ENCODE measurements around the gene SLC1A7. TPM values are rescaled to one million over a fixed set of nuclear protein-coding genes. Genes with fewer than 3 reads are reported as not detected.

The SLC1A7 gene
- total RNA-seq, 1 donor from 2014 or later = not detected

DNA sequence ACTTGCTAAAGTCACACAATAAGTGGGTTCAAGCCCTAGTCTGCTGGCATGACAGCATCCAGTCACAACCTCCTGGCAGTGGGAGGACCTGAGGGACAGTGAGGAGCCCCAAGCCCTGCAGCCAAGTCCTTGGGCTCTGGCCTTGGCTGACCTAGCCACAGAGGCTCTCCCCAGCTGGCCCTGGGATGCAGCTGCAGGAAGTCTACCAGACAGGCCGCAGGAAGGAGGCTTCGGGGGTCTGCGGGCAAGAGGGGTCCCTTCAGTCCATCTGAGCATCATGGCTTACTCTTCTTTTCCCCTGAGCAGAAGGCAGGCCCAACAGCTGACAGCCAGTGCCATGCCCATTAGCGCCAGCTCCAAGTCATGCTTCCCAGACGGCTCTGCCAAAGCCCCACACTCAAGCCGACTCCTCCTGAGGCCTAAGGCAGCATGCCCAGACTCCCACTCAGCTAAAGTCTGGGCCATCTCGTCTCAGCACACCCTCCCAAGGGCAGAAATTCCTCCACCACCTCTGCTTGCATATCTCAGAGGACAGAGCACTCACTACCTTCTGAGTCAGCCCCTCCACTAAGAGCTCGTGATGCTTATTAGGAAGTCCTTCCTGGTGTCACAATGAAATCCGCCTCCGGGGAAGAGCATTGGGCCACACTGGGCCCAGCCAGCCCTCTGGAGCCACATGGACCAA, 20.1 kb downstream of the SLC1A7 start:
- no peak overlapping the region for H3K4me3 Mint-ChIP-seq
- peaks cover 13% of the 10 kb centered on the region for H3K27me3 Mint-ChIP-seq
- no peak for TF ChIP-seq CTCF (conservative IDR thresholded peaks at IDR 0.05)
- DNase-seq (ENCODE audit: extremely low spot score, unreplicated experiment) = no peak
- no peaks in the 10 kb centered on the region for H3K36me3 Mint-ChIP-seq
- peaks cover 41% of the 10 kb centered on the region for H3K4me1 Mint-ChIP-seq (ENCODE audit: unreplicated experiment)
- no peaks in the 10 kb centered on the region for H3K9me3 Mint-ChIP-seq
- no peak overlapping the region for H3K27ac Mint-ChIP-seq

GRCh38 chr1:53121319-53122172, 20.9 kb downstream of the SLC1A7 start:
- TF ChIP-seq CTCF (conservative IDR thresholded peaks at IDR 0.05) = no peak
- H3K4me3 Mint-ChIP-seq = no peak overlapping the region
- peaks cover 44% of the 10 kb centered on the region for H3K4me1 Mint-ChIP-seq (ENCODE audit: unreplicated experiment)
- H3K9me3 Mint-ChIP-seq = no peaks in the 10 kb centered on the region
- DNase-seq (ENCODE audit: extremely low spot score, unreplicated experiment) = no peak
- H3K36me3 Mint-ChIP-seq = no peaks in the 10 kb centered on the region
- H3K27ac Mint-ChIP-seq = peak overlapping the region; percentile 50
- H3K27me3 Mint-ChIP-seq = peaks cover 19% of the 10 kb centered on the region

GRCh38 chr1:53120659-53121058, 21.8 kb downstream of the SLC1A7 start:
- DNase-seq (ENCODE audit: extremely low spot score, unreplicated experiment) = no peak
- peaks cover 21% of the 10 kb centered on the region for H3K27me3 Mint-ChIP-seq
- no peak overlapping the region for H3K4me3 Mint-ChIP-seq
- no peaks in the 10 kb centered on the region for H3K36me3 Mint-ChIP-seq
- no peaks in the 10 kb centered on the region for H3K9me3 Mint-ChIP-seq
- no peak overlapping the region for H3K27ac Mint-ChIP-seq
- H3K4me1 Mint-ChIP-seq (ENCODE audit: unreplicated experiment) = peaks cover 45% of the 10 kb centered on the region
- no peak for TF ChIP-seq CTCF (conservative IDR thresholded peaks at IDR 0.05)

DNA sequence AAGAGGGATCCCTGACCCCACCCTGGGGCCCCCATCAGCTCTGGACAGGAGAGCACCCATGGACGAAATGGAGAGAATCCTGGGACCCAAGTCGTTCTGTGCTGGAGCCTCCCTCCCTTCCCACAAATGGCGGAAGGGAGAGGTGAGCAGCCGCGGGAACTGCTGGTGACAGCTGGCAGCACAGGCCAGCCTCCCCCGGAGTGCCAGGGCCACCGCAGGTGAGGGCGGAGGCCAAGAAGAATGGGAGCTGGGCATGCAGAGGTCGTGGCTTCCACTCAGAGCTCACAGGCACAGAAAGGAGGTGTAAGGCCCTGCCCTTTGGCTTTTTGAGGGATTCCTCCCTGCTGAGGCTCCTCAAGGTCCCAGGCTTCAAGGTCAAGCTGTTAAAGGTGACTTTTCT, 24.6 kb downstream of the SLC1A7 start:
- DNase-seq (ENCODE audit: extremely low spot score, unreplicated experiment) = no peak
- TF ChIP-seq CTCF (conservative IDR thresholded peaks at IDR 0.05) = no peak
- Mint-ChIP-seq H3K9me3 (no peaks in the 10 kb centered on the region), H3K36me3 (no peaks in the 10 kb centered on the region), H3K4me3 (no peak overlapping the region), H3K27me3 (peaks cover 21% of the 10 kb centered on the region), H3K4me1 (ENCODE audit: unreplicated experiment) (peaks cover 34% of the 10 kb centered on the region), H3K27ac (no peak overlapping the region)

GRCh38 chr1:53116933-53117600, 25.4 kb downstream of the SLC1A7 start:
- H3K27me3 Mint-ChIP-seq = peaks cover 21% of the 10 kb centered on the region
- peak overlapping the region; percentile 22 for H3K27ac Mint-ChIP-seq
- DNase-seq (ENCODE audit: extremely low spot score, unreplicated experiment) = no peak
- H3K4me1 Mint-ChIP-seq (ENCODE audit: unreplicated experiment) = peaks cover 34% of the 10 kb centered on the region
- H3K9me3 Mint-ChIP-seq = no peaks in the 10 kb centered on the region
- TF ChIP-seq CTCF (conservative IDR thresholded peaks at IDR 0.05) = no peak
- H3K4me3 Mint-ChIP-seq = no peak overlapping the region
- no peaks in the 10 kb centered on the region for H3K36me3 Mint-ChIP-seq
